Activated T-cell treated with anti-CD3 and anti-CD28 coated beads, Interleukin-2, amount 50 U/mL, for 48 hours (primary cell): ENCODE data around the gene TNNI2.
"Not testable (repeated sequence)": the region's sequence is repeated elsewhere in the genome, so short reads cannot be mapped to it uniquely, and the experiment has no call there.

Source experiments
- DNase-seq, 2 experiments: peaks; one replicate each; pipeline ENCODE4 v3.0.0-alpha.2; 2020

Gene TNNI2

GRCh38 chr11:1875851-1876301, 37.1 kb downstream of the TNNI2 start:
- not testable (repeated sequence) for DNase-seq

- DNase-seq: peak in 1 of 2 experiments; percentile 41
These were observed 37.7 kb downstream of the TNNI2 start for GRCh38 chr11:1876361-1877063.

DNA sequence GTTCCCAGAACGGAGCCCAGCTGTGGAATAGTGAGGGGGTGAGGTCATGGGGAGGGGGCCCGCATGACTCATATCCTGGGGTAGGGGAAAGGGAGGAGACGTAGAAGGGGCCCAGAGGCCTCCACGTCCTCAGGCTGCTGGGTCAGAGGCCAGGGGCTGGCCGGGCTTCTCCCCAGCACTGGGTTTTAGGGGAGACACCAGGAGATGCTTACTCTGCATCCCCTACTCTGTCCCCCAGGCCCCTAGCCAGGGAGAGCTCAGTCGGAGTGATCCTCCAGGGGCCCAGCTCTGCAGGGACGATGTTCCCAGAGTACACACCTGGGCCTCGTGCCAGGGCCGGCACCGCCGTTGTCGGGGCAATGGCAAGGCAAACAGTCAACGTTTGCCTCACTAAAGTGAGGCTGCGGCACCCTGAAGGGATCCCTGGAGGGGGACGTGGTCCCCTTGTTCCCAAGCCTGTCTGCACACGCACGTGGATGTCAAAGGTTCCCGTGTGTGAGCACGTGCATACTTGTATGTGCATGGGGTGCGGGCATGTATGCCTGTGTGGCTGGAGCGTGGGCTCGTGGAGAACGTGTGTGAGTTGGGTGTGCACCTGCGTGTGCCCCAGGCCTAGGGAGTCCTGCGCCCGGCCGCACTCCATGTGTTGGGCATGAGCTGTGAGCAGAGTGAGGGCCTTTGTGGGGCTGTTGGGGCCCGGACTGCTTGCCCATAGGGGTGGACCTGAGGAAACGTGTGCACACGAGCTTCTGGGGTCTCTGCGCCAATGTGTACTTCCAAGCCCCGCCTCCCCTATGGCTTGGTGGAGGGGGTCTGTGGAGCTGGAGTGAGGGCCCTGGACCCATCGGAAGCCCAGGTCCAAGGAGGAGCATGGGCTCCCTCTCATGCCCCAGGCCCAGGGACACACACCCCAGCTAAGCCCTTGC, 38.7 kb downstream of the TNNI2 start:
- peak in 1 of 2 experiments; percentile 19 for DNase-seq

DNA sequence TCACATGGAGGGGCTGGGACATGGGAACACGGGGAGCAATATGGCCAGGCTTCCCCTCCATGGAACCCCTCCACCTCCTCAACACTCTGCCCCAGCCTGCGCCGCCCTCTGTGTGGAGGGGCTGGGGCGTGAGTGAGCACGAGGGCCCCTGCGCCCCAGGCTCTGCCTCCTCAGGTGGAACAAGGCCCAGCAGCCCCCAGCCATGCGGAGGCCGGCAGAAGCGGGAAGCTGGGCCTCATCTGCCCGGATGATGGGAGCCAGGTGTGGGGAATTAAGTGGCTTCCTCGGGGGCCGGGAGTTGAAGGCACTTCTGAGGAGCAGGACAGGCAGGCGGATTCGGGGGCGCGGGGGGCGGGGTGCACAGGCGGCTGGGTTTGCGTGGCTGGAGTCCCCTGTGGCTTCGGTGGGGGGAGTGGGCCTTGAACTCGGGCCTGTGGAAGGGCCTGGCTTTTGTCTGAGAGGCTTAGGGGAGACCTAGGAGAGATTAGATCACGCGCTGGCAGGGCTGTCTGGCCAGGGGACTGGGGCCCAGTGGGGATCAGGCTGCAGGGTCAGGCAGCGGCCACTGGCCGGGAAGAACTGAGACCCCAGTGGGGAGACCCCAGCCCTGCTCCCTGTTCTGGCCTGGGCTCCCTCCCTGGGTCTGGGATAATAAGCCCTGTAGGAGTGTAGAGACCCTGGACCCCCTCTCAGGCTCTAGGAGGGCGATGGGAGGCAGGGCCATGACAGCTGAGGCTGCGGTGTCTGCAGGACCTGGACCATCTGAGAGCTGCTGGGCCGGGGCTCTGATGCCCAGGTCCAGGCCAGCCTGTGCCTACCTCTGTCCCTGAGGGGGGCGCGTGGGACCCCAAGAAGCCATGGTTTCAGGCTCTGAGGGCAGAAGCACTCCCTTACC, 39.6 kb downstream of the TNNI2 start:
- no peak for DNase-seq

DNA sequence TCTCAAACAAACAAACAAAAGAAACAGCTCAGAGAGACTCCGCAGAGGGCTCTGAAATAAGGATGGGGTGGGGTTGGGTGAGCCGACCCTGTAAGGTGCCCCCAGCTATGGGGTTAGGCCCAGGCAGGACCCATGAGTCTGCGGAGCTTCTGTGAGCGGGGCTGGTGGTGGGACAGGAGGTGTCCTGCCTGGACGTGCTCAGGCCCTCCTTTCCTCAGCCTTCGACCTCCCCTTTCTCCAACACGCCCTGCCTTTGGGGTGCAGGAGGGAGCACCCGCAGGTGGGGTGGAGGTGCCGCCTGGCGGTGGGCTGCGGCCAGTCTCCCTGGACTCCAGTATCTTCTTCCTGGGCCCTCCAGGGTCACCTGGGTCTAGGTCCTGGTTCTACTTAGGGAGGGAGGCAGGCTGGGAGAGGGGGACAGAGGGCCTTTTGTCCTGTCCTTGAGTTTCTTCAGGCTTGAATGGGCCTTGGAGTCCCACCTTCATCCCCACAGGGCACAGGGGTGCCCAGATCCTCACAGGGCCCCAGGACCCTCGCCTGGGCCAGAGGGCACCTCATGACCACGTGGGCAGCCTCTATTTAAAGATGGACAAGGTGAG, 40.7 kb downstream of the TNNI2 start:
- DNase-seq: no peak

DNA sequence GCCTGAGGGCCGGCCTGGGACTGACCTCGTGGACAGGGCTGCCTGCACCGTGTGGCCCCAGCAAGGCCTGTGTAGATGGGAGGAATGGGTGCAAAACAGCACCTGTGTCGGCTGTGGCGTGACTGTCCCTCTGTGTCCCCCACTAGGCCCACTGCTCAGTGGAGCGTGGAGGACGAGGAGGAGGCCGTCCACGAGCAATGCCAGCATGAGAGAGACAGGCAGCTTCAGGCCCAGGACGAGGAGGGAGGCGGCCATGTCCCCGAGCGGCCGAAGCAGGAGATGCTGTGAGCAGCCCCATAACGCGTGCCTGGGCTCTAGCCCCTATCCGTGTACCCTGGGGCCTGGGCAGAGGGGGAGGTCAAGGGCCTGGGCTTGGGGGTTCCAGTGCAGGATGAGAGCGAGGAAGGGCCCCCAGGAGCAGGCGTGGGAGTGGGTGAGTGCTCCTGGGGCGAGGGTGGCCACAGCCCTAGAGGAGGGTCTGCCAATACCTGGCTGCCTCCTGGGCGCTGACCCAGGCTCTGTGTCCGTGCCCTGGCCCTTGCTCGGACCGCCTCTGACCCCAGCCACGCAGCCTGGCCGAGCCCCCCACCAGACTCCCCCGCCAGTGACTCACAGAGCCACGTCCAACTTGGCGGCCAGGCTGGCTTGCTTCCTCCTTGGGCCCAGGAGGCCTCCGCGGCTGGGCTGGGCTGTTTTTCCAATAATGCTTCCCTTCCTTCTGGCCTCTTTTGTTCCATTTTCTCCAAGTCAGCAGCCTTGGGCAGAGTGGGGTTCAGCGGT, 41.4 kb downstream of the TNNI2 start:
- DNase-seq: no peak

- peak; percentile 26 to 27 for DNase-seq
These were observed 42.1 kb downstream of the TNNI2 start for GRCh38 chr11:1880746-1881441.

DNA sequence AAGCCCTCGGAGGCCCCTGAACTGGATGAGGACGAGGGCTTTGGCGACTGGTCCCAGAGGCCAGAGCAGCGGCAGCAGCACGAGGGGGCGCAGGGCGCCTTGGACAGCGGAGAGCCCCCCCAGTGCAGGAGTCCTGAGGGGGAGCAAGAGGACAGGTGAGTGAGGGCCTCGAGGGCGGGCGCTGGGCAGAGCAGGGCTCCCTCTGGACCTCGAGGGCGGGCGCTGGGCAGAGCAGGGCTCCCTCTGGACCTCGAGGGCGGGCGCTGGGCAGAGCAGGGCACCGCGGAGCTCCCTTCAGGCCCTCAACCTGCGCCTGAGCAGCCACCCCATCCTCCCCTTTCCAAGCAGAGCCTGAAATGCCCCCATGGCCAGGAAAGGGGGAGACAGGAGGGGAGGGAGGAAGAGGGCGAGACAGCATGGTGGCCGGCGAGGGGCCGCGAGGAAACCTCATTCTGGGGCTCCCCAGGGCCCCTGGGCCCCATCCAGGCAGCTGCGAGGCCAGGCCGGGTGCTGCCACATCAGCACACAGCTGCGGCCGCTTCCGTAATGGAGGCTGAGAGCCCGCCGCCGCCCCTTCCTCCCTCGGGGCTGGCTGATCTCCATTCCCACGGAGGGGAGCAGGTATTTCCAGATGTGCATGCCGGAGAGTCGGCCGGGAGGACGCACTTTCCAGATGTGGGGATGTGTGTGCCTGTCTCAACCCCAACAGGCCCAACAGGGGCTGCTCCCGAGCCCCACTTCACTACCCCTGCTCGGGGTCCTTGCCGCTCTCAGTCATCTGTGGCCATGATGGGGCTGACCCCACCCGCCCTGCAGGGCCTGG, 42.9 kb downstream of the TNNI2 start:
- DNase-seq: peak in 1 of 2 experiments; percentile 34

DNA sequence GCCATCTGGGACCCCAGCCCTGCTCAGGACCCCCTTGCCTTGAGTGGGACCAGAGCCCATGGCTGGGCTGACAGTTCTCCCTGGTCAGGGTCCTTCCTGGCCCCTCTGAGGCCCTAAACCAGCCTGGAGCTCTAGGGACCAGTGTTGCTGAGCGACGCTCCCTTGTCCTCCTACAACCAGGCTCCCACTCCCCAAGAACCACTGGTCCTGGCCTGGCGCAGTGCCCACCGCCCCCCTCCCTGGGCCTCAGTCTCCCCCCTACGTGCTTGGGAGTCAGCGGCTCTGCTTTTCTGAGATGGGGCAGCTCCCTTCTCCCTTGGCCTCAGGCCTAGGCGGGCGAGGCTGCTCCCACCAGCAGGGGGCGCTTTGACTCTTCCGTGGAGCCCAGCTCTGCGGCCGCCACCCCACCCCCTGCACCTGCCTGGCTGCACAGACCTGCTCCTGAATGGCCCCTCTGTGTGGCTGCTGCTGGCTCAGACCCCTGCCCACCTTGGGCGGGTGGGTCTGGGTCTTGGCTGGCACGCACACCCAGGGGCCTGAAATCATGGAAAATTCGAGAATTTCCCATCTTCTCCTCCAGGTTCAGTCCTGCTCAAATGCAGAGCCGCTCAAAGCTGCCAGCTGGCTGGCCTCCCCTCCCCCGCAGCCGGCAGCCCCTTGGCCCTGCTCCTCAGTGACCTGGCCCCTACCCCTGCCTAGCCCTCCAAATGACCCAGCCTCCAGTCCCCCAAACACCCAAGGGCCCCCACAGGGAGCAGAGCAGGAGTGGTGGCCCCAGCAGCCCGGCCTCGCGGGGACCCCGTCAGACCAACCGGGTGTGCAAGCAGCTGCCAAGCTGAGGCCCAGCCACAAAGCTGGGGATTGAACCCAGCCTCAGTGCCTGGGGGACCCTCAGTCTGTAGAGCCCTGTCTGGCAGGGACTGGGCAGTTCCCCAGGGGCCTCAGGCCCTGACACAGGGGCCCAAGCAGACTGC, 43.8 kb downstream of the TNNI2 start:
- peak; percentile 84 to 88 for DNase-seq

DNA sequence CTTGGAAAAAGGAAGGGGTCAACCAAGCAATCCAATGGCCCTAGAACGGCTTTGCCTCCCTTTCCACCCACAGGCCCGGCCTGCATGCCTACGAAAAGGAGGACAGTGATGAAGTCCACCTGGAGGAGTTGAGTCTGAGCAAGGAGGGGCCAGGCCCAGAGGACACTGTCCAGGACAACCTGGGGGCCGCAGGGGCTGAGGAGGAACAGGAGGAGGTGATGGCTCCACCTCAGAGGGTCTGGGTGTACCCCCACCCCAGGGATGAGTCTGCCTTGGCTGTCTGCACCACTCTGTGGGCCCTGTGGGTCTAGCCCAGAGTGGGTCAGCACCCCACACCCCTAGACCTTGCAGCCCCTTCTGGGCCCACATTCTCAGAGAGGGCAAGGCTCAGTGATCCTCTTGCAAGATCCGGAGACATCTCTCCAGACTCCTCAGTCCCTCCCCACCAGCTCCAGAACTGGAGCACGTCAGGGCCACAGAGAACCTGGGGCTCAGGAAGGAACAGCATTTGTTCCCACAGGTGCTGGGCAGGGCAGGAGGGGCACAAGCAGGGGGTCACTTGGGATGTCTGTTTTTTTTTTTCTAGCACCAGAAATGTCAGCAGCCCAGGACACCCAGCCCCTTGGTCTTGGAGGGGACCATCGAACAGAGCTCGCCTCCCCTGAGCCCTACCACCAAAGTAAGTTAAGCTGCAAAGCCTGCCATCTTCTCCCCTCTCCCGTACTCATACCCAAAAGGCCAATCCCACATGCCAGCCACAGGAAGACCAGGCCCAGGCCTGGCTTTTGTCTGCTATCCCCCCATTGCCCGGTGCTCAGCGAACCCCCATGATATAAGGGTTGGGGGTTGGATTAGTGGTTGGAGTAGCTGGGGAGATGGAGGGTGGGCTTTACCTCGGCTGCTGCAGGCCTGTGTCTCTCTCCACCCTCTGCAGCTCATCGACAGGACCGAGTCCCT, 44.8 kb downstream of the TNNI2 start:
- no peak for DNase-seq

- DNase-seq: no peak
These were observed 45.5 kb downstream of the TNNI2 start for GRCh38 chr11:1884303-1884700.

DNA sequence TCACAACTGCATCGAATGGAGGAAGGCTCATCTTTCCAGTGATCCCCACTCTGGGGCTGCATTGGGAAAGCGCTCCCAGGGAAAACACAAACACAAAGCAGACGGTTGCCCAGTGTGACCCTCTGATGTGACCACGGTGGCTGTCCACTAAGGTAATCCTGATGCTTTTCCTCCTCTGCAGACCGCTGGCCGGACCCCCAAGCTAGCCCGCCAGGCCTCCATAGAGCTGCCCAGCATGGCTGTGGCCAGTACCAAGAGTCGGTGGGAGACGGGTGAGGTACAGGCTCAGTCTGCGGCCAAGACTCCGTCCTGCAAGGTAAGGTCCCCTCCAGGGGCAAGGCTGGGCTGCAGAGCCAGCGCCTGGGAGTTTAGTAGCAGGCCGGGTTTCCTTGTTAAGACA, 47.8 kb downstream of the TNNI2 start:
- not testable (repeated sequence) for DNase-seq

GRCh38 chr11:1887451-1888346, 48.9 kb downstream of the TNNI2 start:
- peak; percentile 22 to 26 for DNase-seq

DNA sequence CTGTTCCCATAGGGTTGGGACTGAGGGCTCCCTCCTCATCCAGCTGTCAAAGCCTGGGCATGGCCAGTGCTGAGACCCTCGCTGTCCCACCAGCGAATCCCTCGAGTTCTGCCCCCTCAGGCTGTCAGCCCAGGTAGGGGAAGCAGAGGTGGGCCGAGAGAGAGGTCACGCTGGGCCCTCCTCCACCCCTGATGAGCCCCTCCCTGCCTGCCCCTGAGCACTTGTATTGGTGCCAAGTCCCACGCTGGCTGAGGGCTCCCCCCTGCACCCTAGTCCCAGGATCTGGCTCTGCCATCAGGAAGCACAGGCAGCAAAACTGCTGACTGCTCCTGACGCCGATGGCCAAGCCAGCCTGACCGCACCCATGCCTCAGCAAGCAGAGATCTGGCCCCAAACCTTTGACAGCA, 49.6 kb downstream of the TNNI2 start:
- DNase-seq: peak in 1 of 2 experiments; percentile 32

DNA sequence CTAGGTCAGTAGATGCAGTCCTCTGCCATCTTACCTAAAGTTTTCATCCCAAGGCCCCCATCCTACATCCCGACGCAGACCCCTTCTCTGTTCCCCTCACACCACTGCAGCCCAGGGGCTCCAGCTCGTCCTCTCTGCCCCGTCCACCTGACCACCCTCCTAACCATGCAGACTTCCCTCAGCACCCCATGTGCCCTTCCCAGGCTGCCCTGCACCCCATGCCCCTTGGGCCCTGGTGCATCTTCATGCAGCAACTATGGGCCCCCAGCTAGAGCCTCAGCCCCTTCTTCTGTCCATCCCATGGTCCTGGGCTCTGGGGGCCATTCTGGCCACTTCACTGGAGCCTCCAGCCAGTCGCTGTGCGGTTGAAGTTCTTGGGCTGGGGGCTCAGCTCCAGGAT, 50.0 kb downstream of the TNNI2 start:
- no peak for DNase-seq

DNA sequence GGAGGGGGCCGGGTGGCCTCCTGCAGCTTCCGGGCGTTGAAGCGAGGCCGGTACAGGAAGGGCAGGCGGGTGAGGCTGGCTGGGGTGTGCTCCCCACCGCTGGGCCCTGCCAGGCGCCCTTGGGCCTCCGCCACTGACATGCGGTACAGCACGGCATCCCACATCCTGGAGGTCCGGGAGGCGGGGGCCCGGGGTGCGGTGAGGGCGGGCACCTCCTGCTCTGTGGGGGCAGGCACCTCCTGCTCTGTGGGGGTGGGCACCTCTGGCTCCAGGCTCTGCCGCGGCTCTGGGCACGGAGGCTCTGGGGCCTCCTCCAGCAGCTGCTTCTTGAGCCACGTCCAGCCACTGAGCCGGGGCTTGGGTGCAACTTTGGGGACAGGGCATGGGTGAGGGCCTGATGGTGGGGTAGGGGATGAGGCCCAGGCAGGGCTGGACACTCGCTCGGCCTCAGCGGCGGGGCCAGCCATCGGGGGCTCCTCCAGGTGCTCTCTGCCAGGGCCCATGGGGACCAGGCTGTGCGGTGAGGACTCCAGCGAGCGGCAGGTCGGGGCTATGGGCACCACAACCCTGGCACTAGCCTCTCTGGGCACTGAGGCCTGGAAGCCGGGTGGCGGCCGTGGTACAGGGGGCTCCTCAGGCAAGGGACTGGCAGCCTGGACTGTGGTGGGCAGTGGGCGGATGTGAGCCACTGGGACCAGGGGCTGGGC, 50.6 kb downstream of the TNNI2 start:
- peak; percentile 77 to 84 for DNase-seq
